Activated T-helper 2 cell treated with anti-CD3 and anti-CD28 coated beads, Interferon-gamma antibody, Interleukin-2, Interleukin-4, amounts not matched to agents 10 μg/mL and 5 μg/mL and 100 μg/mL, durations not matched to agents 14 hours and 24 hours and 36 hours (primary cell): ENCODE results near the gene MT1B. TPM values are rescaled to one million over a fixed set of nuclear protein-coding genes. Genes with fewer than 3 reads are reported as not detected.

Experiments used
- DNase-seq: peaks from one replicate; pipeline ENCODE4 v3.0.0; 2021; ENCODE audit warnings: low spot score
- H3K27ac Mint-ChIP-seq: one replicate; pipeline ENCODE4 v1.8.0; 2021; ENCODE audit warnings: mixed read lengths
- H3K27me3 Mint-ChIP-seq: one replicate; pipeline ENCODE4 v1.8.0; 2021; ENCODE audit warnings: low read depth, mixed read lengths
- H3K36me3 Mint-ChIP-seq: one replicate; pipeline ENCODE4 v1.8.0; 2021; ENCODE audit warnings: low read depth, mixed read lengths
- H3K4me1 Mint-ChIP-seq: one replicate; pipeline ENCODE4 v1.8.0; 2021; ENCODE audit warnings: low read depth, mixed read lengths
- H3K4me3 Mint-ChIP-seq: one replicate; pipeline ENCODE4 v1.8.0; 2021; ENCODE audit warnings: low read depth, mild to moderate bottlenecking, moderate library complexity, mixed read lengths
- H3K9me3 Mint-ChIP-seq: one replicate; pipeline ENCODE4 v1.8.0; 2021; ENCODE audit warnings: mixed read lengths
- intact Hi-C: fragments of 100-400 bp; cut with micrococcal nuclease; formaldehyde crosslinking; loops from one replicate; pipeline ENCODE4 v1.15.1; 2023
- total RNA-seq: library from RNA; stranded (reverse); gene quantifications from 2 replicates; pipeline ENCODE4 v1.2.3, GENCODE V29; 2022

Gene MT1B
- total RNA-seq, result not detected in 2 replicates

- Mint-ChIP-seq H3K27me3 (peaks cover 30% of the 10 kb centered on the region), H3K9me3 (no peaks in the 10 kb centered on the region), H3K4me3 (no peak within 1 kb of the TSS), H3K4me1 (no peaks in the 10 kb centered on the region), H3K36me3 (no peaks in the 10 kb centered on the region), H3K27ac (no peak within 1 kb of the TSS)
- intact Hi-C loops, result no loop called here
- DNase-seq, result no peak
Observed at GRCh38 chr16:56651586-56651985, at the start of gene MT1B. Gene MT1B, plus strand, starts transcription at chr16:56651886. Its CDS starts 68 bp downstream, at chr16:56651954.

- intact Hi-C loops, result no loop called here
- Mint-ChIP-seq H3K36me3 (peaks cover 2% of the 10 kb centered on the region), H3K4me3 (no peak overlapping the region), H3K27ac (no peak overlapping the region), H3K9me3 (no peaks in the 10 kb centered on the region), H3K4me1 (peaks cover 33% of the 10 kb centered on the region), H3K27me3 (peaks cover 14% of the 10 kb centered on the region)
- DNase-seq, result no peak
Observed at GRCh38 chr16:56603589-56603988, 48.1 kb upstream of the MT1B start.

- H3K4me1 Mint-ChIP-seq, result peaks cover 36% of the 10 kb centered on the region
- H3K4me3 Mint-ChIP-seq, result no peak overlapping the region
- DNase-seq, result no peak
- intact Hi-C loops, result loop anchor here (1.0 kb wide), 1 partner anchor 97 kb away; no protein-coding TSS in a partner anchor
- no peaks in the 10 kb centered on the region for H3K9me3 Mint-ChIP-seq
- H3K27ac Mint-ChIP-seq, result no peak overlapping the region
- peaks cover 16% of the 10 kb centered on the region for H3K36me3 Mint-ChIP-seq
- peaks cover 14% of the 10 kb centered on the region for H3K27me3 Mint-ChIP-seq
Observed at GRCh38 chr16:56604966-56605365, 46.7 kb upstream of the MT1B start.

GRCh38 chr16:56605475-56605874 lies 46.2 kb upstream of the MT1B start:
- DNase-seq, result no peak
- intact Hi-C loops, result no loop called here
- Mint-ChIP-seq H3K4me3 (no peak overlapping the region), H3K4me1 (peaks cover 35% of the 10 kb centered on the region), H3K9me3 (no peaks in the 10 kb centered on the region), H3K27ac (no peak overlapping the region), H3K36me3 (peaks cover 16% of the 10 kb centered on the region), H3K27me3 (peaks cover 10% of the 10 kb centered on the region)

- DNase-seq, result no peak
- H3K36me3 Mint-ChIP-seq, result peaks cover 16% of the 10 kb centered on the region
- peaks cover 6% of the 10 kb centered on the region for H3K27me3 Mint-ChIP-seq
- H3K4me1 Mint-ChIP-seq, result peaks cover 41% of the 10 kb centered on the region
- H3K4me3 Mint-ChIP-seq, result no peak overlapping the region
- no peaks in the 10 kb centered on the region for H3K9me3 Mint-ChIP-seq
- H3K27ac Mint-ChIP-seq, result no peak overlapping the region
- intact Hi-C loops, result no loop called here
Observed at GRCh38 chr16:56606071-56606475, 45.6 kb upstream of the MT1B start.

- Mint-ChIP-seq H3K9me3 (no peaks in the 10 kb centered on the region), H3K4me3 (no peak overlapping the region), H3K27me3 (peaks cover 4% of the 10 kb centered on the region), H3K27ac (peak overlapping the region; percentile 65), H3K4me1 (peaks cover 46% of the 10 kb centered on the region), H3K36me3 (peaks cover 16% of the 10 kb centered on the region)
- intact Hi-C loops, result no loop called here
- DNase-seq, result no peak
Observed at GRCh38 chr16:56606476-56607108, 45.1 kb upstream of the MT1B start.

- intact Hi-C loops, result no loop called here
- Mint-ChIP-seq H3K4me1 (peaks cover 48% of the 10 kb centered on the region), H3K36me3 (peaks cover 16% of the 10 kb centered on the region), H3K27me3 (peaks cover 1% of the 10 kb centered on the region), H3K4me3 (peak overlapping the region; percentile 22), H3K9me3 (no peaks in the 10 kb centered on the region), H3K27ac (peak overlapping the region; percentile 65)
- DNase-seq, result no peak
Observed at GRCh38 chr16:56607109-56607618, 44.5 kb upstream of the MT1B start.

- H3K27me3 Mint-ChIP-seq, result no peaks in the 10 kb centered on the region
- no peak for DNase-seq
- peaks cover 16% of the 10 kb centered on the region for H3K36me3 Mint-ChIP-seq
- H3K9me3 Mint-ChIP-seq, result no peaks in the 10 kb centered on the region
- intact Hi-C loops, result loop anchor here (1.0 to 2.0 kb wide), 5 partner anchors 10 to 435 kb away; partner anchors contain the start of genes MT1E and MT1X
- peak overlapping the region; percentile 82 for H3K27ac Mint-ChIP-seq
- peak overlapping the region; percentile 97 for H3K4me3 Mint-ChIP-seq
- H3K4me1 Mint-ChIP-seq, result peaks cover 52% of the 10 kb centered on the region
Observed at GRCh38 chr16:56607675-56608042, 44.0 kb upstream of the MT1B start.

- H3K4me1 Mint-ChIP-seq, result peaks cover 55% of the 10 kb centered on the region
- peaks cover 16% of the 10 kb centered on the region for H3K36me3 Mint-ChIP-seq
- no peaks in the 10 kb centered on the region for H3K27me3 Mint-ChIP-seq
- no peaks in the 10 kb centered on the region for H3K9me3 Mint-ChIP-seq
- H3K4me3 Mint-ChIP-seq, result peak within 1 kb of the TSS; percentile 97
- DNase-seq, result peak; percentile 88
- H3K27ac Mint-ChIP-seq, result peak within 1 kb of the TSS; percentile 99
- intact Hi-C loops, result loop anchor here (1.0 to 2.0 kb wide), 5 partner anchors 9 to 435 kb away; partner anchors contain the start of genes MT1E and MT1X
Observed at GRCh38 chr16:56608043-56608875, 43.4 kb upstream of the MT1B start, which contains the start of gene MT2A. Gene MT2A, plus strand, starts transcription at chr16:56608584. Its CDS starts 72 bp downstream, at chr16:56608656.

GRCh38 chr16:56608876-56609462 lies 42.7 kb upstream of the MT1B start:
- Mint-ChIP-seq H3K27ac (peak overlapping the region; percentile 99), H3K27me3 (no peaks in the 10 kb centered on the region), H3K36me3 (peaks cover 16% of the 10 kb centered on the region), H3K4me3 (peak overlapping the region; percentile 97), H3K4me1 (peaks cover 58% of the 10 kb centered on the region), H3K9me3 (no peaks in the 10 kb centered on the region)
- intact Hi-C loops, result loop anchor here (1.0 to 2.0 kb wide), 5 partner anchors 8 to 434 kb away; partner anchors contain the start of genes MT1E and MT1X
- DNase-seq, result no peak

- DNase-seq, result peak; percentile 71
- Mint-ChIP-seq H3K27me3 (no peaks in the 10 kb centered on the region), H3K9me3 (no peaks in the 10 kb centered on the region), H3K4me1 (peaks cover 63% of the 10 kb centered on the region), H3K36me3 (peaks cover 16% of the 10 kb centered on the region), H3K4me3 (peak overlapping the region; percentile 97), H3K27ac (peak overlapping the region; percentile 99)
- intact Hi-C loops, result loop anchor here (2.0 kb wide), 2 partner anchors 253 to 433 kb away; no protein-coding TSS in a partner anchor
Observed at GRCh38 chr16:56609463-56609921, 42.2 kb upstream of the MT1B start.

GRCh38 chr16:56610017-56610608 lies 41.6 kb upstream of the MT1B start:
- intact Hi-C loops, result loop anchor here (1.0 to 10.0 kb wide), 6 partner anchors 33 to 690 kb away; partner anchors contain the start of genes MT1G, MT1H, NUDT21 and OGFOD1
- Mint-ChIP-seq H3K27me3 (no peaks in the 10 kb centered on the region), H3K9me3 (no peaks in the 10 kb centered on the region), H3K27ac (peak overlapping the region; percentile 99), H3K36me3 (peaks cover 16% of the 10 kb centered on the region), H3K4me1 (peaks cover 69% of the 10 kb centered on the region), H3K4me3 (peak overlapping the region; percentile 97)
- peak; percentile 54 for DNase-seq
